WTC11 (cell line): Measurements from ENCODE around the gene TELO2. TPM values are rescaled to one million over a fixed set of nuclear protein-coding genes. Genes with fewer than 3 reads are reported as not detected.

Experiments
- ATAC-seq: fragments of 200-7000 bp; cut with Tn5 transposase; 2 replicates; pipeline ENCODE4 v1.10.0; 2021; ENCODE audit warnings: mild to moderate bottlenecking, moderate library complexity
- CTCF ChIA-PET: fragments of 300-600 bp; sonication (Branson Sonifier 250); formaldehyde crosslinking; loops from one replicate; lab custom pipeline; 2021; ENCODE audit warnings: antibody characterized with exemption; lab: Charles Lee
- POLR2A ChIA-PET: fragments of 350-600 bp; sonication (Branson Sonifier 250); formaldehyde crosslinking; loops from one replicate; lab custom pipeline; 2021; ENCODE audit warnings: antibody characterized with exemption; lab: Charles Lee
- DNase-seq: peaks from one replicate; pipeline ENCODE4 v3.0.0; 2021; ENCODE audit warnings: low spot score
- H3K27ac Mint-ChIP-seq: 2 replicates; pipeline ENCODE4 v1.8.0; 2021; ENCODE audit warnings: mixed read lengths
- H3K27me3 Mint-ChIP-seq: 2 replicates; pipeline ENCODE4 v1.8.0; 2021; ENCODE audit warnings: low read depth, mild to moderate bottlenecking, moderate library complexity, mixed read lengths
- H3K36me3 Mint-ChIP-seq: 2 replicates; pipeline ENCODE4 v1.8.0; 2021; ENCODE audit warnings: mixed read lengths
- H3K4me1 Mint-ChIP-seq: 2 replicates; pipeline ENCODE4 v1.8.0; 2022; ENCODE audit warnings: mixed read lengths
- H3K4me3 Mint-ChIP-seq: 2 replicates; pipeline ENCODE4 v1.8.0; 2021; ENCODE audit warnings: mild to moderate bottlenecking, moderate library complexity, mixed read lengths
- H3K9me3 Mint-ChIP-seq: 2 replicates; pipeline ENCODE4 v1.8.0; 2021; ENCODE audit warnings: mixed read lengths
- ATF1 ChIP-seq: sonication (generic); formaldehyde crosslinking; IDR thresholded peaks from 2 replicates; pipeline ENCODE4 v1.8.1; 2023; ENCODE audit warnings: mild to moderate bottlenecking, moderate library complexity, missing genetic modification reagents
- ELF4 ChIP-seq: sonication (generic); formaldehyde crosslinking; IDR thresholded peaks from 2 replicates; pipeline ENCODE4 v1.8.1; 2022; ENCODE audit warnings: low read depth, mild to moderate bottlenecking, moderate library complexity, missing genetic modification reagents
- FOXJ3 ChIP-seq: sonication (generic); formaldehyde crosslinking; IDR thresholded peaks from 2 replicates; pipeline ENCODE4 v1.9.0; 2021; ENCODE audit warnings: missing genetic modification reagents, mild to moderate bottlenecking, borderline replicate concordance
- FOXK1 ChIP-seq: sonication (generic); formaldehyde crosslinking; IDR thresholded peaks from 2 replicates; pipeline ENCODE4 v1.8.0; 2022; ENCODE audit warnings: mild to moderate bottlenecking, moderate library complexity, missing genetic modification reagents
- FOXP1 ChIP-seq: sonication (generic); formaldehyde crosslinking; IDR thresholded peaks from 2 replicates; pipeline ENCODE4 v1.8.0; 2022; ENCODE audit warnings: missing genetic modification reagents, mild to moderate bottlenecking, moderate library complexity, borderline replicate concordance
- GABPB1 ChIP-seq: sonication (generic); formaldehyde crosslinking; IDR thresholded peaks from 2 replicates; pipeline ENCODE4 v1.8.1; 2023; ENCODE audit warnings: mild to moderate bottlenecking, missing genetic modification reagents
- GTF2I ChIP-seq: fragments of 250-450 bp; sonication (Bioruptor Pico); conservative IDR thresholded peaks from 2 replicates; pipeline ENCODE4 v1.4.0; 2021; ENCODE audit warnings: mild to moderate bottlenecking
- JUN ChIP-seq: sonication (generic); formaldehyde crosslinking; IDR thresholded peaks from 2 replicates; pipeline ENCODE4 v1.8.0; 2023; ENCODE audit warnings: mild to moderate bottlenecking, missing genetic modification reagents
- MYBL2 ChIP-seq: sonication (generic); formaldehyde crosslinking; IDR thresholded peaks from 2 replicates; pipeline ENCODE4 v1.8.1; 2023; ENCODE audit warnings: mild to moderate bottlenecking, moderate library complexity, missing genetic modification reagents
- NFATC4 ChIP-seq: fragments of 250-450 bp; sonication (Bioruptor Pico); IDR thresholded peaks from 2 replicates; pipeline ENCODE4 v1.9.0; 2021; ENCODE audit warnings: mild to moderate bottlenecking
- NR3C1 ChIP-seq: sonication (generic); formaldehyde crosslinking; conservative IDR thresholded peaks from 2 replicates; pipeline ENCODE4 v1.8.1; 2023; ENCODE audit warnings: low read depth, mild to moderate bottlenecking, missing genetic modification reagents
- OVOL2 ChIP-seq: fragments of 250-450 bp; sonication (Bioruptor Pico); IDR thresholded peaks from 2 replicates; pipeline ENCODE4 v1.9.0; 2021; ENCODE audit warnings: mild to moderate bottlenecking, borderline replicate concordance
- SMAD3 ChIP-seq: sonication (generic); formaldehyde crosslinking; IDR thresholded peaks from 2 replicates; pipeline ENCODE4 v1.8.0; 2022; ENCODE audit warnings: missing genetic modification reagents, mild to moderate bottlenecking, borderline replicate concordance
- SMAD4 ChIP-seq: sonication (generic); formaldehyde crosslinking; IDR thresholded peaks from 2 replicates; pipeline ENCODE4 v1.8.0; 2022; ENCODE audit warnings: mild to moderate bottlenecking, missing genetic modification reagents
- TCF7 ChIP-seq: sonication (generic); formaldehyde crosslinking; IDR thresholded peaks from 2 replicates; pipeline ENCODE4 v1.8.0; 2022; ENCODE audit warnings: mild to moderate bottlenecking, low read depth, missing genetic modification reagents, moderate library complexity
- TP53 ChIP-seq: sonication (generic); formaldehyde crosslinking; IDR thresholded peaks from 2 replicates; pipeline ENCODE4 v1.8.1; 2023; ENCODE audit warnings: mild to moderate bottlenecking, missing genetic modification reagents
- ZBTB21 ChIP-seq: sonication (generic); formaldehyde crosslinking; IDR thresholded peaks from 2 replicates; pipeline ENCODE4 v1.8.1; 2023; ENCODE audit warnings: mild to moderate bottlenecking, missing genetic modification reagents, borderline replicate concordance
- ZNF219 ChIP-seq: sonication (generic); formaldehyde crosslinking; IDR thresholded peaks from 2 replicates; pipeline ENCODE4 v1.8.0; 2023; ENCODE audit warnings: missing genetic modification reagents, mild to moderate bottlenecking, borderline replicate concordance
- ZNF263 ChIP-seq: sonication (generic); formaldehyde crosslinking; IDR thresholded peaks from 2 replicates; pipeline ENCODE4 v1.8.1; 2022; ENCODE audit warnings: low read depth, mild to moderate bottlenecking, moderate library complexity, missing genetic modification reagents
- ZNF396 ChIP-seq: fragments of 250-450 bp; sonication (Bioruptor Pico); IDR thresholded peaks from 2 replicates; pipeline ENCODE4 v1.8.0; 2021; ENCODE audit warnings: mild to moderate bottlenecking, moderate library complexity, borderline replicate concordance
- total RNA-seq: library from RNA; stranded (reverse); gene quantifications from 3 replicates; pipeline ENCODE4 v1.2.3, GENCODE V29; 2021
- TF ChIP-seq, protein P1 (sequence below): sonication (generic); formaldehyde crosslinking; IDR thresholded peaks from 2 replicates; pipeline ENCODE4 v1.8.1; 2022; ENCODE audit warnings: mild to moderate bottlenecking, moderate library complexity, missing genetic modification reagents
- TF ChIP-seq, protein P2 (sequence below): sonication (generic); formaldehyde crosslinking; conservative IDR thresholded peaks from 2 replicates; pipeline ENCODE4 v1.8.1; 2022; ENCODE audit warnings: mild to moderate bottlenecking, missing genetic modification reagents
- TF ChIP-seq, protein P3 (sequence below): sonication (generic); formaldehyde crosslinking; IDR thresholded peaks from 2 replicates; pipeline ENCODE4 v1.8.1; 2023; ENCODE audit warnings: mild to moderate bottlenecking, missing genetic modification reagents, moderate library complexity

TELO2 gene
- total RNA-seq, 1 experiment from 2014 or later, result 86.7 TPM

DNA sequence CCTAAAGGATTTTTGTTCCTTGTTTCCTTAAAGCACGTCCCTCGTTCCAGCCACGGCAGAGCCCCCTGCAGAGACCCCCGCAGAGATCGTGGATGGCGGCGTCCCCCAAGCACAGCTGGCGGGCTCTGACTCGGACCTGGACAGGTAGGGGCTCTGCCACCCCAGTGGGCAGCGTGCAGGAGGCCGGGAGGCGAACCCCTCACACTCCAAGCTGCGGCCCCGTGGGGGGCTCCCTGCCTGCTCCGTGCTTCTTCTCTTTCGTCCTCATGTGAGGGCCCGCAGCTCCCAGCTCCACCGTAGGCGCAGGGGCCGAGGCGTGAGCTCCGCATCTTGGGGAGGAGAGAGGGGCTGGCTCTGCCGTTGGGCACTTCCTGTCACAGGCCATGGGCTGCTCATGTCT lies 8.5 kb downstream of the TELO2 start:
- POLR2A ChIA-PET, result no interaction called here
- H3K27ac Mint-ChIP-seq, result no peak overlapping the region
- no peak for TF ChIP-seq ZNF263
- no peak for TF ChIP-seq ATF1 (CRISPR knock-in tag)
- TF ChIP-seq, protein P1, sequence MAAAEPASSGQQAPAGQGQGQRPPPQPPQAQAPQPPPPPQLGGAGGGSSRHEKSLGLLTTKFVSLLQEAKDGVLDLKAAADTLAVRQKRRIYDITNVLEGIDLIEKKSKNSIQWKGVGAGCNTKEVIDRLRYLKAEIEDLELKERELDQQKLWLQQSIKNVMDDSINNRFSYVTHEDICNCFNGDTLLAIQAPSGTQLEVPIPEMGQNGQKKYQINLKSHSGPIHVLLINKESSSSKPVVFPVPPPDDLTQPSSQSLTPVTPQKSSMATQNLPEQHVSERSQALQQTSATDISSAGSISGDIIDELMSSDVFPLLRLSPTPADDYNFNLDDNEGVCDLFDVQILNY (CRISPR knock-in tag), result no peak
- TF ChIP-seq, all 79 proteins: peak for 0
- no peaks in the 10 kb centered on the region for H3K27me3 Mint-ChIP-seq
- DNase-seq (no peak), ATAC-seq (no peak)
- CTCF ChIA-PET, result no interaction called here
- H3K9me3 Mint-ChIP-seq, result no peaks in the 10 kb centered on the region
- no peak overlapping the region for H3K4me3 Mint-ChIP-seq
- peaks cover 21% of the 10 kb centered on the region for H3K36me3 Mint-ChIP-seq
- H3K4me1 Mint-ChIP-seq, result no peaks in the 10 kb centered on the region

DNA sequence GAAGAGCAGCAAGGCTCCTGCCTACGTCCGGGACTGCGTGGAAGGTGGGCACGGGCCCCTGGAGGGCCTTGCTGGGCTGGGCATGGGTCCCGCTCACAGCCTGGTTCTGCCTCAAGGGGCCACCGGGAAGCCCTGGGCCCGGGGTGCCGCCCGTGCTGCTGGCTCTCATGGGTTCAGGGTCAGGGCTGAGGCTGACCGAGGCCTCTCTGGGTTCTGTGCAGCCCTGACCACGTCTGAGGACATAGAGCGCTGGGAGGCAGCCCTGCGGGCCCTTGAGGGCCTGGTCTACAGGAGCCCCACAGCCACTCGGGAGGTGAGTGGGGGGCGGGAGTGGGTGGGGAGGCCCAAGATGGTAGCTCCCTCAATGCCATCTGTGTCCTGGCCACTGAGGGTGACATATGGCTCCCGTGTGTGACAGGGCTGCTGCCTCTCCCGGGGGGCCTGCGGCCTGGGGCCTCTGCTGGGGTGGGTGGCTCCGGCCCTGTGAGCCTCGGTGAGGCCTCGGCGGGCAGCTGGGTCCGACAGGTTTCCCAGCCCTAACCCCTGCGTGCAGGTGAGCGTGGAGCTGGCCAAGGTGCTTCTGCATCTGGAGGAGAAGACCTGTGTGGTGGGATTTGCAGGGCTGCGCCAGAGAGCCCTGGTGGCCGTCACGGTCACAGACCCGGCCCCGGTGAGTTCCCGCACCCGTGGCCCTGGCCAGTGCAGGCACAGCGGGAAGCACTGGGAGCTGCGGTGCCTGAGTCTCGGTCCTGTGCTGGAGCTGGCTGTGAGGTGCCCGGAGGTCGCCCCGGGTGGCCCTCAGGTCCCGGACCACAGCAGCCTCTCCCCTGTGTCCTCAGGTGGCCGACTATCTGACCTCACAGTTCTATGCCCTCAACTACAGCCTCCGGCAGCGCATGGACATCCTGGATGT lies 9.2 kb downstream of the TELO2 start:
- CTCF ChIA-PET, result no interaction called here
- POLR2A ChIA-PET, result no interaction called here
- no peak for ATAC-seq
- no peak for DNase-seq
- no peaks in the 10 kb centered on the region for H3K4me1 Mint-ChIP-seq
- no peak overlapping the region for H3K4me3 Mint-ChIP-seq
- H3K27me3 Mint-ChIP-seq, result no peaks in the 10 kb centered on the region
- H3K36me3 Mint-ChIP-seq, result peaks cover 21% of the 10 kb centered on the region
- no peaks in the 10 kb centered on the region for H3K9me3 Mint-ChIP-seq
- no peak overlapping the region for H3K27ac Mint-ChIP-seq
- TF ChIP-seq ZBTB21 (CRISPR knock-in tag), result no peak
- TF ChIP-seq FOXP1 (CRISPR knock-in tag), result no peak
- TF ChIP-seq, protein P2, sequence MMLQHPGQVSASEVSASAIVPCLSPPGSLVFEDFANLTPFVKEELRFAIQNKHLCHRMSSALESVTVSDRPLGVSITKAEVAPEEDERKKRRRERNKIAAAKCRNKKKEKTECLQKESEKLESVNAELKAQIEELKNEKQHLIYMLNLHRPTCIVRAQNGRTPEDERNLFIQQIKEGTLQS, result no peak
- TF ChIP-seq FOXK1, result no peak
- no peak for TF ChIP-seq ZNF396 (CRISPR knock-in tag)
- TF ChIP-seq ZNF219, result no peak
- TF ChIP-seq, protein P3, sequence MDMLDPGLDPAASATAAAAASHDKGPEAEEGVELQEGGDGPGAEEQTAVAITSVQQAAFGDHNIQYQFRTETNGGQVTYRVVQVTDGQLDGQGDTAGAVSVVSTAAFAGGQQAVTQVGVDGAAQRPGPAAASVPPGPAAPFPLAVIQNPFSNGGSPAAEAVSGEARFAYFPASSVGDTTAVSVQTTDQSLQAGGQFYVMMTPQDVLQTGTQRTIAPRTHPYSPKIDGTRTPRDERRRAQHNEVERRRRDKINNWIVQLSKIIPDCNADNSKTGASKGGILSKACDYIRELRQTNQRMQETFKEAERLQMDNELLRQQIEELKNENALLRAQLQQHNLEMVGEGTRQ, result no peak
- TF ChIP-seq NFATC4, result no peak
- TF ChIP-seq TP53 (CRISPR knock-in tag), result no peak
- no peak for TF ChIP-seq MYBL2

DNA sequence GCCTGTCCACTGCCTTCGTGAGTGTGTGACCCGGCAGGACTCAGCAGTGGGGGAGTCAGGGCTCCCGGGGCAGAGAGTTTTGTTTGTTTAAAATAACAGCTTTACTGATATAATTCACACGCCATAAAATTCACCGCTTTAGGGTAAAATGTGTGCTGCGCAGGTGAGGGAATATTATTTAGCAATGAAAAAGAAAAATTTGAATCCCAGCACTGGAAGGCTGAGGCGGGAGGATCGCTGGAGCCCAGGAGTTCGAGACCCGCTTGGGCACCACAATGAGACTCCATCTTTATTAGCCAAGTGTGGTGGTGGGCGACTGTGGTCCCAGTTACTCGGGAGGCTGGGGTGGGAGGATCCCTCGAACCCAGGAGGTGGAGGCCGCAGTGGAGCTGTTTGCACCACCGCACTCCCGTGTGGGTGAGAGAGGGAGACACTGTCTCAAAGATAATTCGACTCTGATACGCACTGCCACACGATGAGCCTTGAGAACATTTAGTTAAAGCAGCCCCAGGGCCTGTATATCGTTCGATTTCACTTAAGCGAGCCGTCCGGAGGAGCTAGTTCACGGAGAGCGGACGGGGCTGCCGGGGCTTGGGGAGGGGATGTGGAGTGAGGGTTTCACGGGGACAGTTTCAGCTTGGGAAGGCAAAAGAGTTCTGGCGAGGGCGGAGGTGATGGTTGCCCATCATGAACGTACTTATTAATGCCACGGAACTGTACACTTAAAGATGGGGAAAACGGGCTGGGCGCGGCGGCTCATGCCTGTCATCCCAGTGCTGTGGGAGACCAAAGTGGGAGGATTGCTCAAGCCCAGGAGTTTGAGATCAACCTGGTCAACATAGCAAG lies 10.2 kb downstream of the TELO2 start:
- peaks cover 21% of the 10 kb centered on the region for H3K36me3 Mint-ChIP-seq
- no peak overlapping the region for H3K27ac Mint-ChIP-seq
- H3K4me1 Mint-ChIP-seq, result no peaks in the 10 kb centered on the region
- no peaks in the 10 kb centered on the region for H3K9me3 Mint-ChIP-seq
- ChIA-PET POLR2A (no interaction called here), CTCF (no interaction called here)
- ATAC-seq (no peak), DNase-seq (no peak)
- H3K27me3 Mint-ChIP-seq, result no peaks in the 10 kb centered on the region
- TF ChIP-seq GTF2I (CRISPR knock-in tag) (peak; percentile 49; the same call in 1 of the 2 replicates), MYBL2 (no peak), FOXK1 (no peak)
- H3K4me3 Mint-ChIP-seq, result no peak overlapping the region

DNA sequence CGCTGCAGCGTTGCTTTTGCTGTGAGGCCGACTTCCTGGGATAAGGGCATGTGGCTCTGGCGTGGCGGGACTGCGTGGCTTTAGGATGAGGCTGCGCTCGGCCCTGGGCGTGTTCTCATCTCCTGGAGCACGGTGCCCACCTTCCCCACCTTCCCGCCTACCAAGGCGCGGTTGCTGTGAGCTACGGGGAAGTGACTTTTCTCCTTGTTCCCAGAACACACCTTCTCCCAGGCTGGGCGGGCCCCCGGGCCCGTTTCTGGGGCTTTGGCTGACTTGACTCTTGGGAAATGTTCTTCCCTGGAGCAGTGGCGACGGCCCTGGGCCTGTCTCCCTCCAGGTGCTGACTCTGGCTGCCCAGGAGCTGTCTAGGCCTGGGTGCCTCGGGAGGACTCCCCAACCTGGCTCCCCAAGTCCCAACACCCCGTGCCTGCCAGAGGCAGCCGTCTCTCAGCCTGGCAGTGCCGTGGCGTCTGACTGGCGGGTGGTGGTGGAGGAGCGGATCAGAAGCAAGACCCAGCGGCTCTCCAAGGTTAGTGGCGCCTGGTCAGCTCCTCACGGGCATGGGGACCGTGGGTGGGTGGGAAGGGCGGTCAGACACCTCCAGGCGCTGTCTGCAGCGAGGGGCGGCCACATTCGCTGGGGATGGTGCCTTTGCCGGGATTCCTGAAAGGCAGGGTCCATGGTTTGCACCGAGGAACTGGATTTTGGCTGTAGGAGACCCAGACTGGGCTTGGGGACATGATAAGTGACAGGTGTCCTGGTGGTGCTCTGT lies 12.1 kb downstream of the TELO2 start:
- Mint-ChIP-seq H3K27me3 (no peaks in the 10 kb centered on the region), H3K4me1 (no peaks in the 10 kb centered on the region), H3K9me3 (no peaks in the 10 kb centered on the region), H3K27ac (no peak overlapping the region), H3K36me3 (peaks cover 17% of the 10 kb centered on the region), H3K4me3 (no peak overlapping the region)
- ATAC-seq (no peak), DNase-seq (no peak)
- CTCF ChIA-PET, result interaction anchor here (0.7 kb wide), 1 partner anchor 9 kb away, joined by 6 read pairs; no protein-coding TSS in a partner anchor
- POLR2A ChIA-PET, result no interaction called here
- TF ChIP-seq JUN (CRISPR knock-in tag) (no peak), TCF7 (CRISPR knock-in tag) (no peak), GABPB1 (CRISPR knock-in tag) (no peak), FOXK1 (no peak), FOXJ3 (CRISPR knock-in tag) (no peak), GTF2I (CRISPR knock-in tag) (no peak), OVOL2 (CRISPR knock-in tag) (no peak), SMAD4 (CRISPR knock-in tag) (no peak), ELF4 (CRISPR knock-in tag) (no peak), NR3C1 (CRISPR knock-in tag) (no peak), SMAD3 (CRISPR knock-in tag) (no peak), MYBL2 (no peak)
- TF ChIP-seq, protein P3, result no peak
